Ishikawa (cell line): ENCODE measurements around the gene TPCN2.

Experiments used
- CEBPB ChIP-seq: IDR thresholded peaks from 2 replicates; pipeline ENCODE4 v1.6.1; 2012
- EGR1 ChIP-seq: IDR thresholded peaks from 2 replicates; pipeline ENCODE4 v1.6.1; 2012
- EP300 ChIP-seq: IDR thresholded peaks from 2 replicates; pipeline ENCODE4 v1.6.1; 2012; ENCODE audit warnings: borderline replicate concordance
- FOXM1 ChIP-seq: IDR thresholded peaks from 2 replicates; pipeline ENCODE4 v1.6.1; 2012; ENCODE audit warnings: low read depth, borderline replicate concordance
- RAD21 ChIP-seq: IDR thresholded peaks from 2 replicates; pipeline ENCODE4 v1.6.1; 2012; ENCODE audit warnings: low read depth
- REST ChIP-seq: IDR thresholded peaks from 2 replicates; pipeline ENCODE4 v1.6.1; 2012; ENCODE audit warnings: low read depth, mild to moderate bottlenecking
- TAF1 ChIP-seq: IDR thresholded peaks from 2 replicates; pipeline ENCODE4 v1.6.1; 2012; ENCODE audit warnings: low read depth, mild to moderate bottlenecking
- TCF12 ChIP-seq: IDR thresholded peaks from 2 replicates; pipeline ENCODE4 v1.6.1; 2012; ENCODE audit warnings: low read depth
- TEAD4 ChIP-seq: IDR thresholded peaks from 2 replicates; pipeline ENCODE4 v1.6.1; 2012
- USF1 ChIP-seq: IDR thresholded peaks from 2 replicates; pipeline ENCODE4 v1.6.1; 2012
- YY1 ChIP-seq: IDR thresholded peaks from 2 replicates; pipeline ENCODE4 v1.6.1; 2012; ENCODE audit warnings: low read depth
- ZBTB7A ChIP-seq: IDR thresholded peaks from 2 replicates; pipeline ENCODE4 v1.6.1; 2012; ENCODE audit warnings: low read depth
- TF ChIP-seq, protein P1 (sequence below): IDR thresholded peaks from 2 replicates; pipeline ENCODE4 v1.6.1; 2012

GRCh38 chr11:69018924-69019323 is 29.8 kb upstream of the TPCN2 start:
- TF ChIP-seq RAD21 = no peak
- no peak for TF ChIP-seq FOXM1
- no peak for TF ChIP-seq REST
- TF ChIP-seq TEAD4 = no peak
- TF ChIP-seq EP300 = no peak
- no peak for TF ChIP-seq TAF1
- TF ChIP-seq YY1 = no peak
- no peak for TF ChIP-seq CEBPB
- TF ChIP-seq EGR1 = no peak
- TF ChIP-seq TCF12 = no peak
- TF ChIP-seq, protein P1, sequence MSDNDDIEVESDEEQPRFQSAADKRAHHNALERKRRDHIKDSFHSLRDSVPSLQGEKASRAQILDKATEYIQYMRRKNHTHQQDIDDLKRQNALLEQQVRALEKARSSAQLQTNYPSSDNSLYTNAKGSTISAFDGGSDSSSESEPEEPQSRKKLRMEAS = no peak
- TF ChIP-seq ZBTB7A = no peak
- no peak for TF ChIP-seq USF1
